Measurements from ENCODE around the gene PCDHGC4.

- TF ChIP-seq EGR1 (IDR thresholded peaks at IDR 0.05) (no peak), ZBTB7A (IDR thresholded peaks at IDR 0.05; ENCODE audit: low read depth) (no peak), TAF1 (IDR thresholded peaks at IDR 0.05; ENCODE audit: low read depth) (no peak)
Observed at GRCh38 chr5:141510160-141510559, 25.3 kb downstream of the PCDHGC4 start.
